ENCODE measurements around the gene LYSMD2. TPM values are rescaled to one million over a fixed set of nuclear protein-coding genes. Genes with fewer than 3 reads are reported as not detected.

Gene LYSMD2
- 0.70 and 1.7 TPM in 2 replicates for total RNA-seq (ENCODE audit: low replicate concordance)

GRCh38 chr15:51737522-51738305 is at the start of gene LYSMD2:
LYSMD2 (minus strand) TSS chr15:51737655; CDS start chr15:51737622, 33 bp downstream.

GRCh38 chr15:51750792-51751696 is 13.6 kb upstream of the LYSMD2 start, which contains the start of gene TMOD2:
TMOD2 (plus strand) TSS chr15:51751597; CDS start chr15:51766442, 14,845 bp downstream.

GRCh38 chr15:51681303-51681963 is 56.0 kb downstream of the LYSMD2 start, which contains the start of gene SCG3:
SCG3 (plus strand) TSS chr15:51681503; CDS start chr15:51681756, 253 bp downstream.

Other genes with a start within 250 kb of the LYSMD2 start
- gene DMXL2, start 114.9 kb downstream of the LYSMD2 start, total RNA-seq (ENCODE audit: low replicate concordance) = 8.5 and 15.1 TPM in 2 replicates
- not detected in 2 replicates for gene SCG3, start 56.2 kb downstream of the LYSMD2 start, total RNA-seq (ENCODE audit: low replicate concordance)
- gene TMOD2, start 13.9 kb upstream of the LYSMD2 start, total RNA-seq (ENCODE audit: low replicate concordance) = 1.8 and 3.7 TPM in 2 replicates
- gene TMOD3, start 92.0 kb upstream of the LYSMD2 start, total RNA-seq (ENCODE audit: low replicate concordance) = 23.3 and 43.1 TPM in 2 replicates
- 23.3 and 30.5 TPM in 2 replicates for gene LEO1, start 234.1 kb upstream of the LYSMD2 start, total RNA-seq (ENCODE audit: low replicate concordance)